Stimulated activated CD8-positive, alpha-beta memory T cell treated with anti-CD3 and anti-CD28 coated beads, Interleukin-7, amount 100 ng/mL, for 4 hours (primary cell): Measurements from ENCODE around the gene WFDC1.
"Not testable (repeated sequence)": the region's sequence is repeated elsewhere in the genome, so short reads cannot be mapped to it uniquely, and the experiment has no call there.

Experiments used
- DNase-seq, 2 donors: peaks; one replicate each; pipeline ENCODE4 v3.0.0-alpha.2; 2020; ENCODE audit warnings: low read depth in 2 of 2

WFDC1 gene

GRCh38 chr16:84327926-84328505 lies 33.3 kb downstream of the WFDC1 start:
- DNase-seq, result no peak

- no peak for DNase-seq
Measured at GRCh38 chr16:84329016-84329415, 34.3 kb downstream of the WFDC1 start.

GRCh38 chr16:84329843-84330684 lies 35.4 kb downstream of the WFDC1 start:
- DNase-seq, result no peak

- no peak for DNase-seq
Measured at GRCh38 chr16:84330685-84331050, 36.0 kb downstream of the WFDC1 start.

- DNase-seq, result no peak
Measured at GRCh38 chr16:84331998-84332780, 37.5 kb downstream of the WFDC1 start.

GRCh38 chr16:84332975-84333684 lies 38.5 kb downstream of the WFDC1 start:
- DNase-seq, result no peak

GRCh38 chr16:84334058-84334457 lies 39.4 kb downstream of the WFDC1 start:
- DNase-seq, result no peak

- no peak for DNase-seq
Measured at GRCh38 chr16:84334482-84334881, 39.8 kb downstream of the WFDC1 start.

GRCh38 chr16:84337236-84337635 lies 42.6 kb downstream of the WFDC1 start:
- DNase-seq, result not testable (repeated sequence)

- DNase-seq, result no peak
Measured at GRCh38 chr16:84339311-84339710, 44.6 kb downstream of the WFDC1 start.

- no peak for DNase-seq
Measured at GRCh38 chr16:84339766-84340165, 45.1 kb downstream of the WFDC1 start.

GRCh38 chr16:84340325-84341040 lies 45.8 kb downstream of the WFDC1 start:
- DNase-seq, result no peak

- DNase-seq, result no peak
Measured at GRCh38 chr16:84341528-84342295, 47.0 kb downstream of the WFDC1 start.

- DNase-seq, result not testable (repeated sequence)
Measured at GRCh38 chr16:84343800-84344199, 49.1 kb downstream of the WFDC1 start.

- no peak for DNase-seq
Measured at GRCh38 chr16:84344781-84345180, 50.1 kb downstream of the WFDC1 start.

- no peak for DNase-seq
Measured at GRCh38 chr16:84347161-84347560, 52.5 kb downstream of the WFDC1 start.

- DNase-seq, result no peak
Measured at GRCh38 chr16:84348386-84348888, 53.8 kb downstream of the WFDC1 start.

GRCh38 chr16:84349862-84350684 lies 55.4 kb downstream of the WFDC1 start:
- DNase-seq, result no peak

- DNase-seq, result no peak
Measured at GRCh38 chr16:84350685-84351400, 56.2 kb downstream of the WFDC1 start.
